Fibroblast of pulmonary artery (primary cell): ENCODE data around the gene ZBTB22.
A peak's percentile ranks its signal among the peaks of the same experiment; 100 is the strongest.
"Not testable (repeated sequence)": the region's sequence is repeated elsewhere in the genome, so short reads cannot be mapped to it uniquely, and the experiment has no call there.

Experiments
- DNase-seq: peaks from one replicate; pipeline ENCODE4 v3.0.0-alpha.2; 2010; ENCODE audit warnings: low read depth
- H3K4me3 ChIP-seq: replicated peaks from 2 replicates; pipeline ENCODE4 v1.5.1; 2011; ENCODE audit warnings: low read depth, mild to moderate bottlenecking, control low read depth, low read length, moderate library complexity
- TF ChIP-seq, protein P1 (sequence below): IDR thresholded peaks from 2 replicates; pipeline ENCODE4 v1.5.1; 2011; ENCODE audit warnings: mild to moderate bottlenecking, control low read depth, low read length, inconsistent platforms; ENCODE audit errors: missing control alignments

Gene ZBTB22

GRCh38 chr6:33279257-33279695, 38.3 kb downstream of the ZBTB22 start:
- TF ChIP-seq, protein P1, sequence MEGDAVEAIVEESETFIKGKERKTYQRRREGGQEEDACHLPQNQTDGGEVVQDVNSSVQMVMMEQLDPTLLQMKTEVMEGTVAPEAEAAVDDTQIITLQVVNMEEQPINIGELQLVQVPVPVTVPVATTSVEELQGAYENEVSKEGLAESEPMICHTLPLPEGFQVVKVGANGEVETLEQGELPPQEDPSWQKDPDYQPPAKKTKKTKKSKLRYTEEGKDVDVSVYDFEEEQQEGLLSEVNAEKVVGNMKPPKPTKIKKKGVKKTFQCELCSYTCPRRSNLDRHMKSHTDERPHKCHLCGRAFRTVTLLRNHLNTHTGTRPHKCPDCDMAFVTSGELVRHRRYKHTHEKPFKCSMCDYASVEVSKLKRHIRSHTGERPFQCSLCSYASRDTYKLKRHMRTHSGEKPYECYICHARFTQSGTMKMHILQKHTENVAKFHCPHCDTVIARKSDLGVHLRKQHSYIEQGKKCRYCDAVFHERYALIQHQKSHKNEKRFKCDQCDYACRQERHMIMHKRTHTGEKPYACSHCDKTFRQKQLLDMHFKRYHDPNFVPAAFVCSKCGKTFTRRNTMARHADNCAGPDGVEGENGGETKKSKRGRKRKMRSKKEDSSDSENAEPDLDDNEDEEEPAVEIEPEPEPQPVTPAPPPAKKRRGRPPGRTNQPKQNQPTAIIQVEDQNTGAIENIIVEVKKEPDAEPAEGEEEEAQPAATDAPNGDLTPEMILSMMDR = no peak
- no peak overlapping the region for H3K4me3 ChIP-seq
- DNase-seq = no peak

GRCh38 chr6:33278810-33279209, 38.7 kb downstream of the ZBTB22 start:
- TF ChIP-seq, protein P1 = no peak
- no peak for DNase-seq
- H3K4me3 ChIP-seq = no peak overlapping the region

- DNase-seq = no peak
- H3K4me3 ChIP-seq = no peak overlapping the region
Measured at GRCh38 chr6:33278392-33278741, 39.2 kb downstream of the ZBTB22 start.

GRCh38 chr6:33277663-33278391, 39.7 kb downstream of the ZBTB22 start:
- DNase-seq = no peak
- peak overlapping the region; percentile 56 for H3K4me3 ChIP-seq
- TF ChIP-seq, protein P1 = no peak

More at GRCh38 chr6:33278392-33278741, 39.2 kb downstream of the ZBTB22 start:
- TF ChIP-seq, protein P1 = no peak

GRCh38 chr6:33276864-33277662, 40.5 kb downstream of the ZBTB22 start, which contains the start of gene B3GALT4:
B3GALT4 (plus strand) TSS chr6:33277123; CDS start chr6:33277420, 297 bp downstream.
- DNase-seq = peak; percentile 60
- TF ChIP-seq, protein P1 = peak; percentile 16
- peak within 1 kb of the TSS; percentile 56 for H3K4me3 ChIP-seq

DNA sequence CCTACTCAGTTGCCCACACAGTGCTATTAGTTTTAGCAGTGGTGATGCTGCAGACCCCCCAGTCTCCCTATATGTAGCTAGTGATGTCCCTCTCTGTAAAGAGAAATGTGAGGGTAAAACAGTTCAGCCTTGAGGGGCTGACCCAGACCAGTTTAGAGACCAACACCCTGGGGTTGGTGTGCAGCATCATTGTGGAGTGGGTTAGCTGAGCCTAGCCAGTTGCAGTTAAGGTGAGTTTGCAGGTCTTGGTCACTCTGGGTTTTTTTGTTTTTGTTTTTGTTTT, 41.0 kb downstream of the ZBTB22 start:
- peak overlapping the region; percentile 56 for H3K4me3 ChIP-seq
- DNase-seq = no peak
- TF ChIP-seq, protein P1 = no peak

DNA sequence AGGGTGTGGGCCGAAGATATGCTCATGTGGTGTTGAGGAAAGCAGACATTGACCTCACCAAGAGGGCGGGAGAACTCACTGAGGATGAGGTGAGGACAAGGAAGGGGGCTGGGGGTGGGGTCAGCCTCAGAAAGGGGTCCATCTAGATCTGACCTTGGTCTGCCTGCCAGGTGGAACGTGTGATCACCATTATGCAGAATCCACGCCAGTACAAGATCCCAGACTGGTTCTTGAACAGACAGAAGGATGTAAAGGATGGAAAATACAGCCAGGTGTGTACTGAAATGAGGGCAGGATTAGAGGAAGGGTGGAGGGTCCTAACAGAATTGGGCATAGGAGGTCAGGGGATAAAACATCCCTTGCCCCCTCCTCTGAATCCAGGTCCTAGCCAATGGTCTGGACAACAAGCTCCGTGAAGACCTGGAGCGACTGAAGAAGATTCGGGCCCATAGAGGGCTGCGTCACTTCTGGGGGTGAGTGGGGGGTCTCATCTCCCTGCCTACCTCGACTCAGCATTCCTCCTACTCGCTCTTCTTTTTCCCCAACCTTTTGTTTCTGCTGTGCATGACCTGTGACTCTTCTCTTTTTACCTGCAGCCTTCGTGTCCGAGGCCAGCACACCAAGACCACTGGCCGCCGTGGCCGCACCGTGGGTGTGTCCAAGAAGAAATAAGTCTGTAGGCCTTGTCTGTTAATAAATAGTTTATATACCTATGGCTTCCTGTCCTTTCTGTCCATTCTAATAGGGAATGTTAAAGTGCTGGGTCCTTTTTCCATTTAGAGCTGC, 41.6 kb downstream of the ZBTB22 start:
- DNase-seq = not testable (repeated sequence)
- peak overlapping the region; percentile 56 for H3K4me3 ChIP-seq
